CD4-positive, alpha-beta memory T cell (primary cell): Measurements from ENCODE around the gene MARCHF10. TPM values are rescaled to one million over a fixed set of nuclear protein-coding genes. Genes with fewer than 3 reads are reported as not detected.

Experiments
- CTCF ChIA-PET: fragments of 350-600 bp; sonication (Branson Sonifier 250); formaldehyde crosslinking; loops from one replicate; lab custom pipeline; 2021; ENCODE audit warnings: inconsistent platforms; ENCODE audit not compliant: partially characterized antibody; lab: Charles Lee
- POLR2A ChIA-PET: fragments of 350-600 bp; sonication (Branson Sonifier 250); formaldehyde crosslinking; loops from one replicate; lab custom pipeline; 2021; ENCODE audit not compliant: partially characterized antibody; lab: Charles Lee
- DNase-seq, 5 donors: peaks; one replicate each; pipeline versions ENCODE4 v3.0.0 to v3.0.0-alpha.2; 2020 to 2022; ENCODE audit warnings: mixed read lengths in 1 of 5
- H3K27ac ChIP-seq: one replicate; pipeline ENCODE4 v1.7.0; 2013; ENCODE audit warnings: low read depth, low read length
- H3K27me3 ChIP-seq: 2 replicates; pipeline ENCODE4 v1.7.0; 2013; ENCODE audit warnings: mild to moderate bottlenecking, low read length, moderate library complexity; ENCODE audit not compliant: insufficient read depth
- H3K36me3 ChIP-seq: 2 replicates; pipeline ENCODE4 v1.7.0; 2013; ENCODE audit warnings: mild to moderate bottlenecking, low read length, moderate library complexity; ENCODE audit not compliant: insufficient read depth
- H3K4me1 ChIP-seq: 2 replicates; pipeline ENCODE4 v1.7.0; 2013; ENCODE audit warnings: mild to moderate bottlenecking, low read length, moderate library complexity; ENCODE audit not compliant: insufficient read depth
- H3K4me3 ChIP-seq, 2 donors: one replicate each; pipeline ENCODE4 v1.7.0; 2013; ENCODE audit warnings: low read length in 2 of 2, mild to moderate bottlenecking in 1 of 2
- H3K9me3 ChIP-seq, 2 donors: one replicate each; pipeline ENCODE4 v1.7.0; 2013; ENCODE audit warnings: low read length in 2 of 2, control low read depth in 1 of 2; ENCODE audit not compliant: control insufficient read depth in 1 of 2
- H3K27ac Mint-ChIP-seq, 7 donors: one replicate each; pipeline ENCODE4 v1.8.0; 2020 to 2021; ENCODE audit warnings: mixed read lengths in 7 of 7, mild to moderate bottlenecking in 6 of 7, inconsistent platforms in 3 of 7, moderate library complexity in 3 of 7
- H3K27me3 Mint-ChIP-seq, 2 donors: one replicate each; pipeline ENCODE4 v1.8.0; 2020 to 2021; ENCODE audit warnings: mixed read lengths in 2 of 2
- H3K36me3 Mint-ChIP-seq, 2 donors: one replicate each; pipeline ENCODE4 v1.8.0; 2020 to 2021; ENCODE audit warnings: mixed read lengths in 2 of 2, inconsistent platforms in 1 of 2, mild to moderate bottlenecking in 1 of 2
- H3K4me1 Mint-ChIP-seq, 4 donors: one replicate each; pipeline ENCODE4 v1.8.0; 2020 to 2021; ENCODE audit warnings: mixed read lengths in 4 of 4, mild to moderate bottlenecking in 1 of 4
- H3K4me3 Mint-ChIP-seq, 8 donors: one replicate each; pipeline ENCODE4 v1.8.0; 2020 to 2021; ENCODE audit warnings: mixed read lengths in 8 of 8, mild to moderate bottlenecking in 7 of 8, moderate library complexity in 6 of 8, inconsistent platforms in 3 of 8
- H3K9me3 Mint-ChIP-seq, 8 donors: one replicate each; pipeline ENCODE4 v1.8.0; 2020 to 2021; ENCODE audit warnings: mixed read lengths in 8 of 8, mild to moderate bottlenecking in 5 of 8, inconsistent platforms in 3 of 8, moderate library complexity in 1 of 8
- intact Hi-C: fragments of 100-400 bp; cut with micrococcal nuclease; formaldehyde crosslinking; loops from one replicate; pipeline ENCODE4 v1.15.1; 2023
- polyA plus RNA-seq, 2 donors: library from polyadenylated mRNA; unstranded; fragments of 300-500 nt; fragmentation: Illumina TruSeq; gene quantifications; one replicate each; pipeline ENCODE4 v1.2.3, GENCODE V29; 2021
- total RNA-seq, 2 experiments: library from RNA; stranded (reverse); gene quantifications; one replicate each; pipeline ENCODE4 v1.2.3, GENCODE V29; 2021

MARCHF10 gene
- total and polyA plus RNA-seq, 4 experiments from 2014 or later: 0.15 to 0.89 (median 0.45) TPM

- H3K36me3 Mint-ChIP-seq: no peaks in the 10 kb centered on the region
- POLR2A ChIA-PET: no interaction called here
- intact Hi-C loops: no loop called here
- CTCF ChIA-PET: no interaction called here
- H3K9me3 Mint-ChIP-seq: no peaks in the 10 kb centered on the region
- H3K27ac Mint-ChIP-seq: no peak overlapping the region
- Histone ChIP-seq H3K4me1 (no peaks in the 10 kb centered on the region), H3K36me3 (no peaks in the 10 kb centered on the region), H3K27me3 (no peaks in the 10 kb centered on the region), H3K4me3 (no peak overlapping the region), H3K27ac (no peak overlapping the region), H3K9me3 (no peaks in the 10 kb centered on the region)
- H3K4me3 Mint-ChIP-seq: no peak overlapping the region
- H3K27me3 Mint-ChIP-seq: peaks cover 5 to 7% of the 10 kb centered on the region in 2 donors
- H3K4me1 Mint-ChIP-seq: peaks cover 0 to 4% (median 2%) of the 10 kb centered on the region in 4 donors
- no peak for DNase-seq
These were observed 18.8 kb upstream of the MARCHF10 start for GRCh38 chr17:62826956-62827355.

GRCh38 chr17:62825182-62825581 lies 17.1 kb upstream of the MARCHF10 start:
- Histone ChIP-seq H3K27ac (no peak overlapping the region), H3K36me3 (no peaks in the 10 kb centered on the region), H3K4me1 (no peaks in the 10 kb centered on the region), H3K27me3 (no peaks in the 10 kb centered on the region), H3K9me3 (no peaks in the 10 kb centered on the region), H3K4me3 (no peak overlapping the region)
- no peak for DNase-seq
- no peak overlapping the region for H3K4me3 Mint-ChIP-seq
- no peaks in the 10 kb centered on the region for H3K9me3 Mint-ChIP-seq
- intact Hi-C loops: no loop called here
- ChIA-PET CTCF (no interaction called here), POLR2A (no interaction called here)
- H3K27me3 Mint-ChIP-seq: peaks cover 3 to 4% of the 10 kb centered on the region in 2 donors
- H3K4me1 Mint-ChIP-seq: peaks cover 0 to 4% (median 2%) of the 10 kb centered on the region in 4 donors
- no peaks in the 10 kb centered on the region for H3K36me3 Mint-ChIP-seq
- H3K27ac Mint-ChIP-seq: no peak overlapping the region

GRCh38 chr17:62824290-62825131 lies 16.4 kb upstream of the MARCHF10 start:
- Mint-ChIP-seq H3K4me1 (peaks cover 0 to 9% (median 6%) of the 10 kb centered on the region in 4 donors), H3K27me3 (peaks cover 2 to 5% of the 10 kb centered on the region in 2 donors), H3K27ac (no peak overlapping the region), H3K9me3 (no peaks in the 10 kb centered on the region), H3K4me3 (no peak overlapping the region), H3K36me3 (no peaks in the 10 kb centered on the region)
- POLR2A ChIA-PET: no interaction called here
- Histone ChIP-seq H3K27ac (no peak overlapping the region), H3K4me1 (no peaks in the 10 kb centered on the region), H3K4me3 (no peak overlapping the region), H3K27me3 (no peaks in the 10 kb centered on the region), H3K36me3 (no peaks in the 10 kb centered on the region), H3K9me3 (no peaks in the 10 kb centered on the region)
- CTCF ChIA-PET: no interaction called here
- DNase-seq: no peak
- intact Hi-C loops: no loop called here

- intact Hi-C loops: no loop called here
- H3K27ac Mint-ChIP-seq: no peak overlapping the region
- H3K27me3 Mint-ChIP-seq: peaks cover 4 to 8% of the 10 kb centered on the region in 2 donors
- CTCF ChIA-PET: no interaction called here
- H3K36me3 Mint-ChIP-seq: no peaks in the 10 kb centered on the region
- no peak overlapping the region for H3K27ac ChIP-seq
- no peaks in the 10 kb centered on the region for H3K4me1 ChIP-seq
- POLR2A ChIA-PET: no interaction called here
- no peaks in the 10 kb centered on the region for H3K27me3 ChIP-seq
- no peaks in the 10 kb centered on the region for H3K9me3 ChIP-seq
- no peak overlapping the region for H3K4me3 Mint-ChIP-seq
- H3K4me3 ChIP-seq: no peak overlapping the region
- H3K4me1 Mint-ChIP-seq: peaks cover 0 to 9% (median 7%) of the 10 kb centered on the region in 4 donors
- H3K9me3 Mint-ChIP-seq: no peaks in the 10 kb centered on the region
- H3K36me3 ChIP-seq: no peaks in the 10 kb centered on the region
- DNase-seq: no peak
These were observed 15.2 kb upstream of the MARCHF10 start for GRCh38 chr17:62823111-62823893.

- Mint-ChIP-seq H3K9me3 (no peaks in the 10 kb centered on the region), H3K27ac (no peak overlapping the region), H3K4me1 (peaks cover 0 to 6% (median 4%) of the 10 kb centered on the region in 4 donors), H3K27me3 (peaks cover 4 to 6% of the 10 kb centered on the region in 2 donors), H3K4me3 (no peak overlapping the region), H3K36me3 (no peaks in the 10 kb centered on the region)
- CTCF ChIA-PET: no interaction called here
- Histone ChIP-seq H3K36me3 (no peaks in the 10 kb centered on the region), H3K27ac (no peak overlapping the region), H3K9me3 (no peaks in the 10 kb centered on the region), H3K4me1 (no peaks in the 10 kb centered on the region), H3K27me3 (no peaks in the 10 kb centered on the region), H3K4me3 (no peak overlapping the region)
- intact Hi-C loops: no loop called here
- DNase-seq: no peak
- POLR2A ChIA-PET: no interaction called here
These were observed 14.2 kb upstream of the MARCHF10 start for GRCh38 chr17:62822080-62822904.

- Histone ChIP-seq H3K27ac (no peak overlapping the region), H3K4me3 (no peak overlapping the region), H3K27me3 (no peaks in the 10 kb centered on the region), H3K36me3 (no peaks in the 10 kb centered on the region), H3K4me1 (no peaks in the 10 kb centered on the region), H3K9me3 (no peaks in the 10 kb centered on the region)
- CTCF ChIA-PET: no interaction called here
- no peaks in the 10 kb centered on the region for H3K9me3 Mint-ChIP-seq
- no peak for DNase-seq
- no peaks in the 10 kb centered on the region for H3K36me3 Mint-ChIP-seq
- intact Hi-C loops: no loop called here
- no peak overlapping the region for H3K4me3 Mint-ChIP-seq
- POLR2A ChIA-PET: interaction anchor here (0.7 kb wide), 1 partner anchor 148 kb away, joined by 3 read pairs; no protein-coding TSS in a partner anchor
- no peak overlapping the region for H3K27ac Mint-ChIP-seq
- H3K4me1 Mint-ChIP-seq: peaks cover 0 to 6% (median 4%) of the 10 kb centered on the region in 4 donors
- peaks cover 2 to 6% of the 10 kb centered on the region in 2 donors for H3K27me3 Mint-ChIP-seq
These were observed 13.3 kb upstream of the MARCHF10 start for GRCh38 chr17:62821189-62822079.
